B cell (primary cell): ENCODE results near the gene BTK.

Experiments used
- CTCF ChIP-seq: fragments of 200-600 bp; IDR thresholded peaks from one replicate; pipeline ENCODE4 v1.8.0; 2022; ENCODE audit warnings: antibody characterized with exemption, mild to moderate bottlenecking
- EZH2 ChIP-seq: IDR thresholded peaks from 2 replicates; pipeline ENCODE4 v1.6.1; 2012; ENCODE audit warnings: borderline replicate concordance, low read depth, mild to moderate bottlenecking, moderate library complexity, low read length; ENCODE audit not compliant: insufficient read depth, poor library complexity, severe bottlenecking

GRCh38 chrX:101386542-101386885 is 523 bp upstream of the BTK start:
- TF ChIP-seq CTCF (no peak), EZH2 (no peak)
